T-cell (primary cell): Measurements from ENCODE around the gene NTNG2. TPM values are rescaled to one million over a fixed set of nuclear protein-coding genes. Genes with fewer than 3 reads are reported as not detected.
"Not testable (repeated sequence)": the region's sequence is repeated elsewhere in the genome, so short reads cannot be mapped to it uniquely, and the experiment has no call there.

Source experiments
- ATAC-seq, 4 experiments: fragments of 200-7000 bp in 3 of 4; fragments of 150-1000 bp in 1 of 4; cut with Tn5 transposase; replicated peaks in 1 of 4; 1 replicate in 3 of 4; 2 replicates in 1 of 4; pipeline ENCODE4 v1.10.0; 2021; ENCODE audit warnings: moderate library complexity in 3 of 4, mild to moderate bottlenecking in 2 of 4, moderate number of reproducible peaks in 1 of 4
- CTCF ChIA-PET, 2 donors: fragments of 300-600 bp; sonication (Branson Sonifier 250); formaldehyde crosslinking; loops; one replicate each; lab custom pipeline; 2022; ENCODE audit warnings: antibody characterized with exemption in 2 of 2; lab: Charles Lee
- POLR2A ChIA-PET, 2 donors: fragments of 300-600 bp; sonication (Branson Sonifier 250); formaldehyde crosslinking; loops; one replicate each; lab custom pipeline; 2022; ENCODE audit warnings: antibody characterized with exemption in 2 of 2; lab: Charles Lee
- DNase-seq, 35 experiments: peaks; one replicate each; pipeline versions ENCODE4 v3.0.0 to v3.0.0-alpha.2; 2013 to 2023
- H3K27ac ChIP-seq: one replicate; pipeline ENCODE4 v1.5.1; 2013; ENCODE audit warnings: low read length
- H3K27me3 ChIP-seq, 2 experiments: replicated peaks in 1 of 2; 1 replicate in 1 of 2; 2 replicates in 1 of 2; pipeline versions ENCODE4 v1.6.1 to v1.7.0; 2013; ENCODE audit warnings: low read length in 1 of 2, mixed read lengths in 1 of 2; ENCODE audit not compliant: control insufficient read depth in 2 of 2, insufficient read depth in 2 of 2; ENCODE audit errors: extremely low read depth in 1 of 2
- H3K36me3 ChIP-seq, 2 donors: 1 replicate in 1 of 2; 2 replicates in 1 of 2; pipeline versions ENCODE4 v1.6.1 to v1.7.0; 2013; ENCODE audit warnings: low read length in 1 of 2; ENCODE audit not compliant: control insufficient read depth in 2 of 2, insufficient read depth in 1 of 2; ENCODE audit errors: extremely low read depth in 1 of 2
- H3K4me1 ChIP-seq, 2 experiments: 1 replicate in 1 of 2; 2 replicates in 1 of 2; pipeline versions ENCODE4 v1.6.1 to v1.7.0; 2013; ENCODE audit warnings: low read length in 2 of 2, mixed read lengths in 1 of 2; ENCODE audit not compliant: insufficient read depth in 2 of 2, control insufficient read depth in 1 of 2; ENCODE audit errors: extremely low read depth in 1 of 2
- H3K4me3 ChIP-seq, 2 donors: 1 replicate in 1 of 2; 2 replicates in 1 of 2; pipeline versions ENCODE4 v1.5.1 to v1.7.0; 2013; ENCODE audit warnings: mild to moderate bottlenecking in 2 of 2, low read length in 1 of 2, moderate library complexity in 1 of 2; ENCODE audit not compliant: control insufficient read depth in 1 of 2; ENCODE audit errors: extremely low read depth in 1 of 2
- H3K9me3 ChIP-seq: 2 replicates; pipeline ENCODE4 v1.7.0; 2013
- H3K27ac Mint-ChIP-seq, 2 donors: one replicate each; pipeline ENCODE4 v1.8.0; 2020 to 2021; ENCODE audit warnings: mild to moderate bottlenecking in 2 of 2, mixed read lengths in 2 of 2
- H3K27me3 Mint-ChIP-seq, 2 donors: one replicate each; pipeline ENCODE4 v1.8.0; 2021 to 2022; ENCODE audit warnings: mixed read lengths in 2 of 2
- H3K36me3 Mint-ChIP-seq: one replicate; pipeline ENCODE4 v1.8.0; 2021; ENCODE audit warnings: mixed read lengths
- H3K4me1 Mint-ChIP-seq, 3 donors: one replicate each; pipeline ENCODE4 v1.8.0; 2020 to 2022; ENCODE audit warnings: mixed read lengths in 3 of 3, mild to moderate bottlenecking in 1 of 3
- H3K4me3 Mint-ChIP-seq, 3 donors: one replicate each; pipeline ENCODE4 v1.8.0; 2020 to 2022; ENCODE audit warnings: mild to moderate bottlenecking in 3 of 3, mixed read lengths in 3 of 3, moderate library complexity in 3 of 3
- H3K9me3 Mint-ChIP-seq, 3 donors: one replicate each; pipeline ENCODE4 v1.8.0; 2020 to 2022; ENCODE audit warnings: mixed read lengths in 3 of 3
- WGBS: methylation state at CpG from one replicate; pipeline ENCODE4 v1.1.5; 2013; ENCODE audit warnings: missing lambda C conversion rate; ENCODE audit not compliant: insufficient coverage; 5-methylcytosine and 5-hydroxymethylcytosine counted together
- total RNA-seq, 35 experiments: library from RNA in 6 of 35; stranded (reverse) in 6 of 35; fragments of 120-200 nt in 1 of 35; gene quantifications; one replicate each; pipeline versions ENCODE4 v1.2.1 to v1.2.4 and lab custom pipeline; 2013 to 2026

NTNG2 gene
- total RNA-seq, 5 donors from 2014 or later (not counting 1 experiment from before 2014, with no cell fraction given): 4.8 to 14.1 (median 7.8) TPM

DNA sequence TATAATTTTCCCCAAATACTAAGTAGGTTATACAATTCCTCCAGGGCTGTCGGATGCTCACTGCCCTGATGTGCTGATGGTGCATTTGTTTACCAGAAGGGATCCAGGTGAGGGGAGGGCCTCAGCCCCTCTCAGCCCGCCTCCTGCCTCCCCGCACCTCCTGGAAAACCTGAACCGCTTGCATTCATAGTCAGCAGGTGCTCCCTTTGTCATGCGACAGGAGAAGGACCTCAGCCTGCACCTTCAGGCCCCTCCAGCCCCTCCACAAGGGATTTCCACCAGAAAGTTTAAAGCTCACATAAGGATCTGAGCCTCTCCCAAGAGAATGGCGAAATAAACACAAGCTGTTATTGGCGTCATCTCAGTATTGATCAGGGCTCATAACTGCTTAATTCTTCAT, 36.5 kb upstream of the NTNG2 start:
- POLR2A ChIA-PET: no interaction called here
- WGBS: 65% methylated on average over 6 of the region's 7 CpGs

DNA sequence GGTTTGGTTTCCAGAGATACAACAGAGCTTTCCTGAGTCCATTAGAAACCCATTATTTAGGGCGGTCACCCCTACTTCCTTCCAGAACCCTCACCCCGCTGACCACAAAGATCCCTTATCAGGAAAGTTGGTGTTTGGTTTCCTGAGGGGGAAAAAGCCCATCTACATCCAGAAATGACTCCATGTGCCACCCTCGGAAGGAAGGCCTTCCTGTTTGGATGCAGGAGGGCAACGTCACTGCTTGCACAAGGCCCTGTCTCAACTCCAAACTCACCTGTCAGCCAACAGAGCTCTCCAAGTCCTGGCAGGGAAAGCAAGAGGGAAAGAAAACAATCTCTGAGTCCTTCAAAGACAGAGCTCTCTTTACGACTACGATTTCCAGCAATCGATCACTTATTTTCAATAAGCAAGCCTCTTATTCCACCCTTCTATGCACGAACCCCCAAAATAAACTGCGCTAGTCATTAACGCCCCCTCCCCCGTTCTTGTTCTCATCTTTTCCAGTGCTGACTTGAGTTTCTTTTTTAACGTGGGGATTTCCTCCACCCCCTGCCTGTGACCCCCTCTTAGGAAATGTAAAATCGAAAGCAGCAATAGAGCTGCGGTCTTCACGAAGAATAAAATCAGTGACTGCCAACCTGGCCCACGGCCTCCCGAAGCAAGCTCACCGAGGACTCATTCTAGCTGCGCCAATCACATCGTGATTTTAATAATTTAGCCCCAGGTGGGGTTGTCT, 35.7 kb upstream of the NTNG2 start:
- DNase-seq: peak in 1 of 35 experiments; percentile 11
- H3K27ac Mint-ChIP-seq: no peak overlapping the region
- H3K4me1 Mint-ChIP-seq: peaks cover 10 to 12% (median 11%) of the 10 kb centered on the region in 3 donors
- peak overlapping the region; percentile 32 to 39 (median 38) for H3K4me3 Mint-ChIP-seq
- H3K36me3 Mint-ChIP-seq: no peaks in the 10 kb centered on the region
- no peaks in the 10 kb centered on the region for H3K9me3 Mint-ChIP-seq
- Histone ChIP-seq H3K4me3 (peak overlapping the region in 1 of 2 donors; percentile 7), H3K27ac (no peak overlapping the region), H3K27me3 (peaks cover 9 to 65% of the 10 kb centered on the region in 2 experiments), H3K4me1 (peaks cover 0 to 10% of the 10 kb centered on the region in 2 experiments), H3K36me3 (no peaks in the 10 kb centered on the region), H3K9me3 (no peaks in the 10 kb centered on the region)
- no peak for ATAC-seq
- ChIA-PET CTCF (no interaction called here), POLR2A (interaction anchor here in 1 of 2 donors (0.6 kb wide), 1 partner anchor 114 kb away, joined by 4 read pairs; no protein-coding TSS in a partner anchor)
- 10% methylated on average over 11 of the region's 20 CpGs for WGBS
- peaks cover 76 to 78% of the 10 kb centered on the region in 2 donors for H3K27me3 Mint-ChIP-seq

More for the DNA sequence above, 36.5 kb upstream of the NTNG2 start:
- Mint-ChIP-seq H3K4me1 (peaks cover 10 to 12% (median 11%) of the 10 kb centered on the region in 3 donors), H3K9me3 (no peaks in the 10 kb centered on the region), H3K4me3 (no peak overlapping the region), H3K27me3 (peaks cover 69 to 78% of the 10 kb centered on the region in 2 donors), H3K27ac (no peak overlapping the region), H3K36me3 (no peaks in the 10 kb centered on the region)
- Histone ChIP-seq H3K36me3 (no peaks in the 10 kb centered on the region), H3K27ac (no peak overlapping the region), H3K4me3 (no peak overlapping the region), H3K27me3 (peaks cover 9 to 60% of the 10 kb centered on the region in 2 experiments), H3K4me1 (peaks cover 0 to 10% of the 10 kb centered on the region in 2 experiments), H3K9me3 (no peaks in the 10 kb centered on the region)
- no peak for DNase-seq
- CTCF ChIA-PET: interaction anchor here in 1 of 2 donors (0.6 kb wide), 1 partner anchor 1077 kb away, joined by 5 read pairs; no protein-coding TSS in a partner anchor
- ATAC-seq: no peak

DNA sequence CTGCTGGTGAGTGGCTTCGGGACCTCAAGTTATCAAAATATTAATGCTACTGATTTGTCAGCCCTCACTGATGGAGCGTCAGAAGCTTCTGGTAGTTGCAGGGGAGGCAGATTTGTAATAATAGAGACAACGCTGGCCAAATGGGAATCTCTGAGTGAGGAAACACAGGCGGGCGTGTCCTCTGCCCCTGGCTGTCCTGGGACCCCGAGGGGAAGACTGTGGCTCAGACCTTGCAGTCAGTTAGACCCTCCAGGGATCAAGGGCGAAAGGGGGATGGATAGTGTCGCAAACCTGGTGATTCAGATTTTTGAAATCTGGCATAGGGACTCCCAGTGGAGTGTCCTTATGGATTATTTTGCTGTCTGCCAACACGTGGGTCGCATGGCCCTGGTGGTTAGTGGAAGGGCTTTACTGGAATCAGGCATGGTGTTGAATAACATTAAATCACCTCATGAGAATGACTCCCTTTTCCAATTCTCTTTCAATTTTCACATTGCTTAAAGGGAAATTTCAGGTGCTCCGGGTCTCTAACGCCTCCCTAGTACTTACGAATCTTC, 35.1 kb upstream of the NTNG2 start:
- WGBS: 67% methylated on average over 7 of the region's 13 CpGs
- CTCF ChIA-PET: no interaction called here
- peaks cover 10 to 12% (median 11%) of the 10 kb centered on the region in 3 donors for H3K4me1 Mint-ChIP-seq

DNA sequence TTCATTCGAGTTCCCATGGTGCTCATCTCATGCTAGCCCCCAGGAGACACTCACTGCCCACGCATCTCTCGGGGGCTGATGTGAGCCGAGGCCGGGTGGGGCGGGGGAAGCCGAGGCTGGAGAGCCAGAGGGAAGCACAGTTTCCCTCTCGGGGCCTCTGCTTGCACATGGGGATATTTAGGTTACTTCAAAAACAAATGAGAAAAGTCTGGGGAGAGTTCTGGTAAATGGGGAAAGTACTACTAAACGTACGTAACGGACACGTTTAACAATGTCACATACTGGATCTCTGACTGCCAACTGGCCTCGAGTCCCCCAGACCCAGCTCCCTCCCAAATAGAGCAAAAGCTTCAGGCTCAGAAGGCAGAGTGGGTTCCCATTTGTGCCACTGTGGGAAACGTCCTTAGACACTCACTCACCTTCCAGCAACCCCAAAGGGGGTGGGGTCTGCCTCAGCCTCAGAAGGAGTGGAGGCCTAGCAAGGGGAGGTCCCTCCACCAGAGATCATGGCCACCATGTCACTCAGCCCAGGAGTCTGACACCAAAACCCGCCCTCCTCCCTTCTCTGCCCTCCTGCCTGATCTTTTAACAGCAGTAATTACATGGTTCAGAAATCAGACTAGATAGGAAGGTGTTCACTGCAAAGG, 33.8 kb upstream of the NTNG2 start:
- WGBS: 64% methylated on average over 11 of the region's 15 CpGs
- peaks cover 79 to 89% of the 10 kb centered on the region in 2 donors for H3K27me3 Mint-ChIP-seq
- H3K36me3 Mint-ChIP-seq: no peaks in the 10 kb centered on the region
- DNase-seq (no peak), ATAC-seq (no peak)
- peaks cover 9 to 73% of the 10 kb centered on the region in 2 experiments for H3K27me3 ChIP-seq
- H3K9me3 Mint-ChIP-seq: no peaks in the 10 kb centered on the region
- peaks cover 10 to 12% (median 11%) of the 10 kb centered on the region in 3 donors for H3K4me1 Mint-ChIP-seq
- H3K4me3 Mint-ChIP-seq: no peak overlapping the region
- ChIA-PET POLR2A (no interaction called here), CTCF (no interaction called here)
- no peak overlapping the region for H3K27ac ChIP-seq
- H3K27ac Mint-ChIP-seq: no peak overlapping the region
- H3K4me3 ChIP-seq: no peak overlapping the region
- H3K4me1 ChIP-seq: peaks cover 0 to 10% of the 10 kb centered on the region in 2 experiments
- H3K9me3 ChIP-seq: no peaks in the 10 kb centered on the region
- H3K36me3 ChIP-seq: no peaks in the 10 kb centered on the region

More for the DNA sequence above, 35.1 kb upstream of the NTNG2 start:
- Mint-ChIP-seq H3K4me3 (peak overlapping the region; percentile 32 to 39 (median 38)), H3K36me3 (no peaks in the 10 kb centered on the region), H3K9me3 (no peaks in the 10 kb centered on the region), H3K27me3 (peaks cover 78 to 83% of the 10 kb centered on the region in 2 donors), H3K27ac (no peak overlapping the region)
- ATAC-seq (no peak), DNase-seq (no peak)
- peaks cover 0 to 10% of the 10 kb centered on the region in 2 experiments for H3K4me1 ChIP-seq
- POLR2A ChIA-PET: interaction anchor here in 1 of 2 donors (0.6 kb wide), 1 partner anchor 115 kb away, joined by 4 read pairs; no protein-coding TSS in a partner anchor
- H3K36me3 ChIP-seq: no peaks in the 10 kb centered on the region
- H3K4me3 ChIP-seq: peak overlapping the region in 1 of 2 donors; percentile 7
- H3K27ac ChIP-seq: no peak overlapping the region
- H3K9me3 ChIP-seq: no peaks in the 10 kb centered on the region
- peaks cover 9 to 68% of the 10 kb centered on the region in 2 experiments for H3K27me3 ChIP-seq

DNA sequence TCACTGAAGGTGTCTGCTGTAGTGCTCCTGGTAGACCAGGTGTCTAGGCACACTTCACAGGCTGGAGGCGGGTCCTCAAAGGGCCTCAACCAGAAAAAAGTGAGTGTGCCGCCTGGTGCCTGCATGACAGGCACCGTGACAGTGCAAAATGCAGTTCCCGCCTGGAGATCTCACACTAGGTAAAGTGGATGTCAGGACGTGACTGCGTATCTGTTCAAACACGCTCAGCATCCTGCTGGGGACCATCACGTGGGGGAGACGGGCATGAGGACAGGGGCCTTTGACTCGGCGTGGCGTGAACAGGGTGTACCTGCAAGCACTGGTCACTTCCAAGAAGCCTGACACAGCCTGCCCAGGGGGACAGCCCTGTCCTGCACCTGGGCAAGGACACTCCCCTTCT, 32.3 kb upstream of the NTNG2 start:
- Mint-ChIP-seq H3K4me1 (peaks cover 10 to 12% (median 11%) of the 10 kb centered on the region in 3 donors), H3K4me3 (no peak overlapping the region), H3K36me3 (no peaks in the 10 kb centered on the region), H3K27ac (no peak overlapping the region), H3K27me3 (peaks cover 73 to 92% of the 10 kb centered on the region in 2 donors), H3K9me3 (no peaks in the 10 kb centered on the region)
- CTCF ChIA-PET: no interaction called here
- 87% methylated on average over 12 of the region's 12 CpGs for WGBS
- ATAC-seq: no peak
- Histone ChIP-seq H3K27ac (no peak overlapping the region), H3K4me3 (no peak overlapping the region), H3K4me1 (peaks cover 0 to 10% of the 10 kb centered on the region in 2 experiments), H3K9me3 (no peaks in the 10 kb centered on the region), H3K27me3 (peaks cover 9 to 76% of the 10 kb centered on the region in 2 experiments), H3K36me3 (no peaks in the 10 kb centered on the region)
- POLR2A ChIA-PET: no interaction called here
- DNase-seq: no peak

DNA sequence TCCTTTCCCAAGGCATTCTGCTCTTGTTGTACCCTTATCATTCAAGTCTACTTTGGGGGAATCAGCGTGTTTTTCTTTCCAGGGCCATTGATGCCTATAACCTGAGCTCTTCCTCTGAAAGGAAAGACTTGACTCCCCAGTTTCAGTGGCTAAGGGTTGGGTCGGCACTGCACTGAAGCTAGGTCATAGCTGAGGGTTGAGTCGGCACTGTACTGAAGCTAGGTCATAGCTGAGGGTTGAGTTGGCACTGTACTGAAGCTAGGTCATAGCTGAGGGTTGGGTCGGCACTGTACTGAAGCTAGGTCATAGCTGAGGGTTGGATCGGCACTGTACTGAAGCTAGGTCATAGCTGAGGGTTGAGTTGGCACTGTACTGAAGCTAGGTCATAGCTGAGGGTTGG, 27.8 kb upstream of the NTNG2 start:
- H3K27ac Mint-ChIP-seq, H3K9me3 ChIP-seq, H3K36me3 ChIP-seq, POLR2A ChIA-PET, H3K4me1 ChIP-seq, H3K9me3 Mint-ChIP-seq, H3K36me3 Mint-ChIP-seq, H3K4me1 Mint-ChIP-seq, H3K4me3 Mint-ChIP-seq, H3K27ac ChIP-seq, ATAC-seq, DNase-seq, H3K4me3 ChIP-seq, CTCF ChIA-PET: not testable (repeated sequence)
- peaks cover 0 to 66% of the 10 kb centered on the region in 2 experiments for H3K27me3 ChIP-seq
- H3K27me3 Mint-ChIP-seq: peaks cover 57 to 77% of the 10 kb centered on the region in 2 donors
- WGBS: 66% methylated on average over 5 of the region's 5 CpGs
